NCI-H1092 treated with DMSO at 0.1 percent for 48 hours (cell line): Measurements from ENCODE around the gene PDCD6IP.
"Not testable (repeated sequence)": the region's sequence is repeated elsewhere in the genome, so short reads cannot be mapped to it uniquely, and the experiment has no call there.

Experiments
- DNase-seq: peaks from one replicate; lab custom pipeline; 2025; lab: John Stamatoyannopoulos, UW

PDCD6IP gene

GRCh38 chr3:33855407-33855806 lies 57.0 kb downstream of the PDCD6IP start:
- DNase-seq, result not testable (repeated sequence)

- no peak for DNase-seq
Observed at GRCh38 chr3:33855884-33856546, 57.6 kb downstream of the PDCD6IP start.

GRCh38 chr3:33857701-33858100 lies 59.3 kb downstream of the PDCD6IP start:
- DNase-seq, result not testable (repeated sequence)

GRCh38 chr3:33858131-33858530 lies 59.7 kb downstream of the PDCD6IP start:
- no peak for DNase-seq

GRCh38 chr3:33860373-33861050 lies 62.1 kb downstream of the PDCD6IP start:
- no peak for DNase-seq

DNA sequence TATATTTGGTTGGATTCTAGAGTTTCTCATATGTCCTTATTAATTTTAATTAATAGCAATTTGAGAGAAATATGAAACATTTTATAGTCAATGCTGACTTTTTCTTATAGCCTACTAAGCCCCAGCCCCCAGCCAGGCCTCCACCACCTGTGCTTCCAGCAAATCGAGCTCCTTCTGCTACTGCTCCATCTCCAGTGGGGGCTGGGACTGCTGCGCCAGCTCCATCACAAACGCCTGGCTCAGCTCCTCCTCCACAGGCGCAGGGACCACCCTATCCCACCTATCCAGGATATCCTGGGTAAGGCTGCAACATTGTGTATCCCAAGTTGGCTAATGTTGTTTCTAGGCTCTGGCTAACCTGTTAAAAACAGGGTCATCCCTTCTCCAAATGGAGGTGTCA lies 66.7 kb downstream of the PDCD6IP start:
- DNase-seq, result no peak

- DNase-seq, result no peak
Observed at GRCh38 chr3:33868309-33868708, 69.9 kb downstream of the PDCD6IP start.

- no peak for DNase-seq
Observed at GRCh38 chr3:33869977-33870376, 71.5 kb downstream of the PDCD6IP start.

DNA sequence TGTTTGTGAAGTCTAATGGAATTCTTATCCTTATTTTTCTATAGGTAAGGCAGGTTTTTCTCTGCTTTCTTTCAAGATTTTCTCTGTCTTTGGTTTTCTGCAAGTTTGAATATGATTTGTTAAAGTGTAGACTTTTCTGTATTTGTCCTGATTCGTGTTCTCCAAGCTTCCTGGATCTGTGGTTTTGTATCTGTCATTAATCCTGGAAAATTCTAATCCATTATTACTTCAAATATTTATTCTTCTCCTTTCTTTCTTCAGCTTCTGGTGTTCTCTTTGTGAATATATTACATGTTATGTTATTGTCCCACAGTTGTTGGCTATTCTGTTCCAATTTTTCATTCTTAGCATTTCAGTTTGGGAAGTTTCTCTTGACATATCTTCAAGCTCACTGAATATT lies 76.4 kb downstream of the PDCD6IP start:
- no peak for DNase-seq

- no peak for DNase-seq
Observed at GRCh38 chr3:33875680-33876079, 77.2 kb downstream of the PDCD6IP start.

- no peak for DNase-seq
Observed at GRCh38 chr3:33877187-33877586, 78.8 kb downstream of the PDCD6IP start.

- no peak for DNase-seq
Observed at GRCh38 chr3:33879540-33879939, 81.1 kb downstream of the PDCD6IP start.

- no peak for DNase-seq
Observed at GRCh38 chr3:33881156-33882064, 83.0 kb downstream of the PDCD6IP start.

DNA sequence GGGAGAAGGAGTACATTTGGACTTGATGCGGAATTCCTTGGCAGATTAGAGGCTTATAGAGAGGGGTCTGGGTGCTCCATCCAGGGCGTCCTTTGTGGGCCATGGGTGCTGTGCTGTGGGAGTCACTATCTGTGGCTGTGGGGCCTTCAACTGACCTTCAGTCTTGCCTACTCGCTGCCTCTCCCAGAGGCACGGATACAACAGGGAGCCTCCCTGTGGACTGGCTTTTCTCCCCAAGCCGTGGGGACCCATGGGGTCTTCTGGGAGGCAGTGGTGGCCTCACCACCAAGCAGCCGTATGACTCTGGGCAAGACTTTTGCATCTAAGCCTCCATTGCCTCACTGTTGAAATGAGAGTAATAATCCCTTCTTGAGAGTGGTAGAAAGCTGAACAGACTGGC lies 83.9 kb downstream of the PDCD6IP start:
- DNase-seq, result no peak

DNA sequence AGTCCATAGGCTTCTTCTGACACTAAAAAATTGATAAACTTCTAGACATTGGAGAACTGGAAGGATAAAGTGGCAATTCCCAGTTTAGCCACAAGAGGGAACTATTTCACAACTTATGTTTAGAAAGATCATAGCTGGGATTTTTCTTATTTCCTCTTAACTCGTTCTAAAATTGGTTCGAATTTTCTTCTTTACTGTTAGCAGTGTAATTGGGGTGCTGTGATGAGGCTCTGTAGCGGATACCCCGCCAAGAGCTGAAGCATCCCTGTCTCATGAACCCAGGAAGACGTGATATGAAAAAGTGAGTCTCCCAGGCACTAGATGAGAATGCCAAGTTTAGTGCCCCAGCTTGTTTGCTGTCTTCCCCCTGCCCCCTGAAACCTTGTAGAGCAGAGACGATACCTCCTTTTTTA lies 85.1 kb downstream of the PDCD6IP start:
- DNase-seq, result peak; percentile 12

DNA sequence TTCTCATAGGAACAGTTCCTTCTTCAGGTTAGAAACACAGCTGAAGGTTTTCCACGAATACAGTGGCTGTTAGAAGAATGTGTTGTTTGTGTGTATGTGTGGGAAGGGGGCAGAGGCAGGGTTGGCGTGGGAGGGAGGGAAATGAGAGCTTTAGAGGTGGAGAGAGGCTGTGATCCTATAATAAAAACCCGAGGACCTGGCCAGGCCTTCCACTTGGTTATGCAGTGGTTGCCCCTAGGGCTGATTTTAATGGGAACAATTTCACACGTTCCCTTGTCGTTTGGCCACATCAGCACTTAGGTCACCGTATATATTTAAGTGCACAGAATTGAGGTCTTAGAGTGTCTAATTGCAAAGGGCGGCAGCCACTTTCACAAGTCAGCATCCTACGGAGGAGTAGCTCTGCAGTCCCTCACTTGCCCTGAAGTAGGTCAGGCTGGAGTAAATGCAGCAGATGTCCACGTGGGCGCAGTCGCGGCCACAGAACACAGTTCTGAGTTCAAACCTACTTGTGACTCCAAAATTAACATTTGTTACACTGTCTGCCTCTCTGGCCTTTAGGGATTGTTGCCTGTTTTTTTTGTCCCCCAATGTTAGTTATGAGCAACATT lies 85.6 kb downstream of the PDCD6IP start:
- no peak for DNase-seq

DNA sequence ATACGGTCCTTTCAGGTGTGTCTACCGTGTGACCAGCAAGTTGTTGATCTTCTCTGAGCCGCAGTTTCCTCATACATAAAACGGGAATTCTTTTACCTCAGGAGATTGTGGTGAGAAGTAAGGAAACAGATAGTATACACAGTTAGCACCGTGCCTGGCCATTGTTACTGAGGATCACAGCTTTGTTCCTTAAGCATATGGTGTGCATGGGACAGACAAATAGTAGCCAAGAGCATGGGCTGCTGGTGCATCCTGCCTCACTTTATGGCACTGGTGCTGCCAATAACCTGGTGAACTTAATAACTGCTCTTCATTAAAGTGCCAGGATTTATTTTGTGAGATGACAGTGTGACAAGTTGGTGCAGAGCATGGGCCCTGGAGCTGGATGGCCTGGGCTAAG lies 86.3 kb downstream of the PDCD6IP start:
- no peak for DNase-seq

GRCh38 chr3:33885496-33885895 lies 87.1 kb downstream of the PDCD6IP start:
- no peak for DNase-seq

DNA sequence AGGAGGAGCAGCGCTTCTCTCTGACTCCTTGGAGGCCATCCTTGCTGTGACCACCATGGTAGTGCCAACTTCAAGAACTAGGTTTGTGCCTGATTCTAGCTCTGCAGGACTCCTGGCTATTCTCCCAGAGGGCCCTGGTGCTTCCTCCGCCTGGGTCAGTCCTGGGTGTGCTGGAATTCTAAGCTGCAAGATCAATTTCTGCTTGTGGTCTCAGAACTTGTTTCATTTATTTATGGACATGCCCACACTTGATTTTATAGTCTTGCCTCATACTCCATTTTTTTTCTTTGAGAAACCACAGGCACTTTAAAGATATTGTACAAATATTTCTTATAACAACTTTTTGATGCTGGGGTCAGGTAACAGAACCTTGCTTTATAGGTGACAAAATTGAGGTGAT lies 87.6 kb downstream of the PDCD6IP start:
- DNase-seq, result no peak

DNA sequence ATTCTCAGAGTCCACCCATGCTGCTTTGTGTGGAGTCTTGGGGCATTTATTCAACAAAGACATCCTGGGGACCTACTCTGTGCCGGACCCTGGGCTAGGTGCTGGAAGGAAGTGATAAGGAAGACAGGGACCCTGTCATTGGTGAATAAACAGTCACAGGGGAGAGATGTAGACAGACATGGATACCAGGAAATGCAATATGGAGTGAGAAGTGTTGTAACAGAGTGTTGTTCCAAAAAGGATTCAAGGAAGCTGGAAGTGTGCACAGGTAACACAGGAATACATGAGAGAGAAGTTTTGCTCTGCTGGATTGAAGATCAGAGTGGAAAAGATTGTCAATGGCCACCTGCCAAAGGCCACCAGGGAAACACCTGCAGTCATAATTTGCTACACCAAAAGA lies 89.0 kb downstream of the PDCD6IP start:
- DNase-seq, result no peak

- no peak for DNase-seq
Observed at GRCh38 chr3:33889394-33890039, 91.1 kb downstream of the PDCD6IP start.

DNA sequence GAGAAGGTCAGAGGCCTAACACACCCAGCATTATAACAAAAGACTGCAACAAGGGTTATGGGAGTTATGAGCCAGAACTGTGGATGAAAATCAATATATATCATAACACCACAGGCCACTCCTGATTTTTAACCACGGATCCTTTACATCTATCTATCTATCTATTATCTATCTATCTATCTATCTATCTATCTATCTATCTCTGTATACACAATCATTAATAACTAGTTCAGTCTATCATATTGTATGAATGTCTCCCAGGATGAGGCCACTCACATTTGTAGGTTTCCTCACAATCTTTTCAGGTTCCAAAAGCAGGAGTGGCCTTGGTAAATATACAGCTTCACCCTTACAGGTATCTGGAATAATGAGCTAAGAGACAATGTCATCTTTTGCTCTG lies 94.2 kb downstream of the PDCD6IP start:
- DNase-seq, result no peak
